Mammary epithelial cell (primary cell): ENCODE data around the gene RAPGEF4.

ENCODE experiments used
- CTCF ChIP-seq, 2 donors: IDR thresholded peaks in 1 of 2; conservative IDR thresholded peaks in 1 of 2; 2 replicates each; pipeline ENCODE4 v1.5.1; 2011 to 2012; ENCODE audit warnings: inconsistent platforms in 2 of 2, low read length in 2 of 2, mild to moderate bottlenecking in 2 of 2, control low read depth in 1 of 2, low read depth in 1 of 2; ENCODE audit not compliant: insufficient read depth in 1 of 2; ENCODE audit errors: extremely low read depth in 1 of 2
- EZH2 ChIP-seq: IDR thresholded peaks from 2 replicates; pipeline ENCODE4 v1.6.1; 2012; ENCODE audit warnings: low read length, inconsistent platforms, borderline replicate concordance

- no peak for TF ChIP-seq CTCF (conservative IDR thresholded peaks at IDR 0.05 in 1 of 2, IDR thresholded peaks at IDR 0.05 in 1 of 2; ENCODE audit: extremely low read depth in 1 of 2, insufficient read depth in 1 of 2, low read depth in 1 of 2, low read length in 2 of 2)
- no peak for TF ChIP-seq EZH2
Observed at GRCh38 chr2:172698041-172698863, 37.4 kb upstream of the RAPGEF4 start.
